ENCODE data around the gene SDC4. TPM values are rescaled to one million over a fixed set of nuclear protein-coding genes. Genes with fewer than 3 reads are reported as not detected.

The SDC4 gene
- total and polyA plus RNA-seq, 2 experiments from 2014 or later, result 28.5 to 39.9 TPM

DNA sequence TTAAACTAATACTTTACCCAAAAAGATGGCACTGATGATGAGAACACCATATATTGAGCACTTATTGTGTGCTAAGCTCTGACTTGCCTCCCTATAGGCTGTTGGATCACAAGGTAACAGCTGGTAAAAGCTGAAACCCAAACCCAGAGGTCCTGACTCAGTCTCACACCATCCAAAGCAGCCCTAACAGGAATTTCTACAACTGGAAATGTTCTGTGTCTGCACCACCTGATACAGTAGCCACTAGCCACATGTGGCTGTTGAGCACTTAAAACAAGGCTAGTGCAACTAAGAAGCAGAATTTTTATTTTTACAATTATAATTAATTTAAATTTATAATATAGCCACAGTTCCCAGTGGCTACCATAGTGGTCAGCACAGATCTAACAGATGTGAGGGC, 24.5 kb downstream of the SDC4 start (continued):
- no peak for TF ChIP-seq EZH2 (IDR thresholded peaks at IDR 0.05; ENCODE audit: low read depth, unreplicated experiment)
- TF ChIP-seq ZNF114 (CRISPR knock-in tag; IDR thresholded peaks at IDR 0.05), result no peak
- no peak for TF ChIP-seq POLR2AphosphoS5 (IDR thresholded peaks at IDR 0.05; ENCODE audit: low read depth)
- TF ChIP-seq, protein P1, sequence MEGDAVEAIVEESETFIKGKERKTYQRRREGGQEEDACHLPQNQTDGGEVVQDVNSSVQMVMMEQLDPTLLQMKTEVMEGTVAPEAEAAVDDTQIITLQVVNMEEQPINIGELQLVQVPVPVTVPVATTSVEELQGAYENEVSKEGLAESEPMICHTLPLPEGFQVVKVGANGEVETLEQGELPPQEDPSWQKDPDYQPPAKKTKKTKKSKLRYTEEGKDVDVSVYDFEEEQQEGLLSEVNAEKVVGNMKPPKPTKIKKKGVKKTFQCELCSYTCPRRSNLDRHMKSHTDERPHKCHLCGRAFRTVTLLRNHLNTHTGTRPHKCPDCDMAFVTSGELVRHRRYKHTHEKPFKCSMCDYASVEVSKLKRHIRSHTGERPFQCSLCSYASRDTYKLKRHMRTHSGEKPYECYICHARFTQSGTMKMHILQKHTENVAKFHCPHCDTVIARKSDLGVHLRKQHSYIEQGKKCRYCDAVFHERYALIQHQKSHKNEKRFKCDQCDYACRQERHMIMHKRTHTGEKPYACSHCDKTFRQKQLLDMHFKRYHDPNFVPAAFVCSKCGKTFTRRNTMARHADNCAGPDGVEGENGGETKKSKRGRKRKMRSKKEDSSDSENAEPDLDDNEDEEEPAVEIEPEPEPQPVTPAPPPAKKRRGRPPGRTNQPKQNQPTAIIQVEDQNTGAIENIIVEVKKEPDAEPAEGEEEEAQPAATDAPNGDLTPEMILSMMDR (conservative IDR thresholded peaks at IDR 0.05; ENCODE audit: low read depth in 2 of 2), result no peak
- no peak for TF ChIP-seq EZH2phosphoT487 (IDR thresholded peaks at IDR 0.05; ENCODE audit: unreplicated experiment)

DNA sequence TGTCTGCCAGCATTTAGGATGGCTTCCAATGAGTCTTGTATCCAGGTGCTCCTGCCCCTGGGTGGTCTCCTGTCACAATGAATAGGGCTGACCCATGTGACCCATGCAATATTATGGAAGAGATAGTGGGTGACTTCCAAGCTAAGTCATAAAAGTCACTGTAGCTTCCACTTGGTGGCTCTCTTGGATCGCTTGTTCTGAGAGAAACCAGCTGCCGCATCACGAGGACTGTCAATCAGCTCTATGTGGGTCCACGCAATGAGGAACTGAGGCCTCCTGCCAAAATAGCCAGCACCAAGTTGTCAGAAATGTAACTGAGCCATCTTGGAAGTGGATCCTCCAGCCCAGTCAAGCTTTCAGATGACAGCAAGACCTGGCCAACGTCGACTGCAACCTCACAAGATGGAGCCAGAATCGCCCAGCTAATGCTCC, 25.3 kb downstream of the SDC4 start:
- no peak overlapping the region for H3K4me3 Mint-ChIP-seq
- no peak for DNase-seq (ENCODE audit: low spot score)
- TF ChIP-seq, protein P2, sequence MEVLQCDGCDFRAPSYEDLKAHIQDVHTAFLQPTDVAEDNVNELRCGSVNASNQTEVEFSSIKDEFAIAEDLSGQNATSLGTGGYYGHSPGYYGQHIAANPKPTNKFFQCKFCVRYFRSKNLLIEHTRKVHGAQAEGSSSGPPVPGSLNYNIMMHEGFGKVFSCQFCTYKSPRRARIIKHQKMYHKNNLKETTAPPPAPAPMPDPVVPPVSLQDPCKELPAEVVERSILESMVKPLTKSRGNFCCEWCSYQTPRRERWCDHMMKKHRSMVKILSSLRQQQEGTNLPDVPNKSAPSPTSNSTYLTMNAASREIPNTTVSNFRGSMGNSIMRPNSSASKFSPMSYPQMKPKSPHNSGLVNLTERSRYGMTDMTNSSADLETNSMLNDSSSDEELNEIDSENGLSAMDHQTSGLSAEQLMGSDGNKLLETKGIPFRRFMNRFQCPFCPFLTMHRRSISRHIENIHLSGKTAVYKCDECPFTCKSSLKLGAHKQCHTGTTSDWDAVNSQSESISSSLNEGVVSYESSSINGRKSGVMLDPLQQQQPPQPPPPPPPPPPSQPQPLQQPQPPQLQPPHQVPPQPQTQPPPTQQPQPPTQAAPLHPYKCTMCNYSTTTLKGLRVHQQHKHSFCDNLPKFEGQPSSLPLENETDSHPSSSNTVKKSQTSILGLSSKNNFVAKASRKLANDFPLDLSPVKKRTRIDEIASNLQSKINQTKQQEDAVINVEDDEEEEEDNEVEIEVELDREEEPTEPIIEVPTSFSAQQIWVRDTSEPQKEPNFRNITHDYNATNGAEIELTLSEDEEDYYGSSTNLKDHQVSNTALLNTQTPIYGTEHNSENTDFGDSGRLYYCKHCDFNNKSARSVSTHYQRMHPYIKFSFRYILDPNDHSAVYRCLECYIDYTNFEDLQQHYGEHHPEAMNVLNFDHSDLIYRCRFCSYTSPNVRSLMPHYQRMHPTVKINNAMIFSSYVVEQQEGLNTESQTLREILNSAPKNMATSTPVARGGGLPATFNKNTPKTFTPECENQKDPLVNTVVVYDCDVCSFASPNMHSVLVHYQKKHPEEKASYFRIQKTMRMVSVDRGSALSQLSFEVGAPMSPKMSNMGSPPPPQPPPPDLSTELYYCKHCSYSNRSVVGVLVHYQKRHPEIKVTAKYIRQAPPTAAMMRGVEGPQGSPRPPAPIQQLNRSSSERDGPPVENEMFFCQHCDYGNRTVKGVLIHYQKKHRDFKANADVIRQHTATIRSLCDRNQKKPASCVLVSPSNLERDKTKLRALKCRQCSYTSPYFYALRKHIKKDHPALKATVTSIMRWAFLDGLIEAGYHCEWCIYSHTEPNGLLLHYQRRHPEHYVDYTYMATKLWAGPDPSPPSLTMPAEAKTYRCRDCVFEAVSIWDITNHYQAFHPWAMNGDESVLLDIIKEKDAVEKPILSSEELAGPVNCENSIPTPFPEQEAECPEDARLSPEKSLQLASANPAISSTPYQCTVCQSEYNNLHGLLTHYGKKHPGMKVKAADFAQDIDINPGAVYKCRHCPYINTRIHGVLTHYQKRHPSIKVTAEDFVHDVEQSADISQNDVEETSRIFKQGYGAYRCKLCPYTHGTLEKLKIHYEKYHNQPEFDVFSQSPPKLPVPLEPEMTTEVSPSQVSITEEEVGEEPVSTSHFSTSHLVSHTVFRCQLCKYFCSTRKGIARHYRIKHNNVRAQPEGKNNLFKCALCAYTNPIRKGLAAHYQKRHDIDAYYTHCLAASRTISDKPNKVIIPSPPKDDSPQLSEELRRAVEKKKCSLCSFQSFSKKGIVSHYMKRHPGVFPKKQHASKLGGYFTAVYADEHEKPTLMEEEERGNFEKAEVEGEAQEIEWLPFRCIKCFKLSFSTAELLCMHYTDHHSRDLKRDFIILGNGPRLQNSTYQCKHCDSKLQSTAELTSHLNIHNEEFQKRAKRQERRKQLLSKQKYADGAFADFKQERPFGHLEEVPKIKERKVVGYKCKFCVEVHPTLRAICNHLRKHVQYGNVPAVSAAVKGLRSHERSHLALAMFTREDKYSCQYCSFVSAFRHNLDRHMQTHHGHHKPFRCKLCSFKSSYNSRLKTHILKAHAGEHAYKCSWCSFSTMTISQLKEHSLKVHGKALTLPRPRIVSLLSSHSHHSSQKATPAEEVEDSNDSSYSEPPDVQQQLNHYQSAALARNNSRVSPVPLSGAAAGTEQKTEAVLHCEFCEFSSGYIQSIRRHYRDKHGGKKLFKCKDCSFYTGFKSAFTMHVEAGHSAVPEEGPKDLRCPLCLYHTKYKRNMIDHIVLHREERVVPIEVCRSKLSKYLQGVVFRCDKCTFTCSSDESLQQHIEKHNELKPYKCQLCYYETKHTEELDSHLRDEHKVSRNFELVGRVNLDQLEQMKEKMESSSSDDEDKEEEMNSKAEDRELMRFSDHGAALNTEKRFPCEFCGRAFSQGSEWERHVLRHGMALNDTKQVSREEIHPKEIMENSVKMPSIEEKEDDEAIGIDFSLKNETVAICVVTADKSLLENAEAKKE (CRISPR knock-in tag; IDR thresholded peaks at IDR 0.05), result no peak
- TF ChIP-seq, protein P3, sequence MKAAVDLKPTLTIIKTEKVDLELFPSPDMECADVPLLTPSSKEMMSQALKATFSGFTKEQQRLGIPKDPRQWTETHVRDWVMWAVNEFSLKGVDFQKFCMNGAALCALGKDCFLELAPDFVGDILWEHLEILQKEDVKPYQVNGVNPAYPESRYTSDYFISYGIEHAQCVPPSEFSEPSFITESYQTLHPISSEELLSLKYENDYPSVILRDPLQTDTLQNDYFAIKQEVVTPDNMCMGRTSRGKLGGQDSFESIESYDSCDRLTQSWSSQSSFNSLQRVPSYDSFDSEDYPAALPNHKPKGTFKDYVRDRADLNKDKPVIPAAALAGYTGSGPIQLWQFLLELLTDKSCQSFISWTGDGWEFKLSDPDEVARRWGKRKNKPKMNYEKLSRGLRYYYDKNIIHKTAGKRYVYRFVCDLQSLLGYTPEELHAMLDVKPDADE (IDR thresholded peaks at IDR 0.05), result no peak
- TF ChIP-seq, protein P1 (conservative IDR thresholded peaks at IDR 0.05; ENCODE audit: low read depth in 2 of 2), result peak; percentile 29 to 76; a peak in 2 of 4 replicates
- TF ChIP-seq EZH2 (IDR thresholded peaks at IDR 0.05; ENCODE audit: low read depth, unreplicated experiment) (no peak), POLR2AphosphoS5 (IDR thresholded peaks at IDR 0.05; ENCODE audit: low read depth) (no peak)
- Histone ChIP-seq H3K79me2 (replicated peaks; ENCODE audit: insufficient read depth) (no peaks in the 10 kb centered on the region), H3K27me3 (ENCODE audit: insufficient read depth) (no peaks in the 10 kb centered on the region), H3F3A (replicated peaks; ENCODE audit: low read depth) (no peaks in the 10 kb centered on the region), H3K27ac (ENCODE audit: low read depth) (no peak overlapping the region), H3K9me2 (ENCODE audit: insufficient read depth) (no peaks in the 10 kb centered on the region), H3K4me2 (no peak overlapping the region), H2AFZ (no peak overlapping the region), H3K4me3 (no peak overlapping the region), H4K20me1 (replicated peaks; ENCODE audit: insufficient read depth) (no peaks in the 10 kb centered on the region), H3K36me3 (ENCODE audit: insufficient read depth) (no peaks in the 10 kb centered on the region), H3K4me1 (ENCODE audit: insufficient read depth) (no peaks in the 10 kb centered on the region)
- H3K4me1 Mint-ChIP-seq, result peaks cover 12% of the 10 kb centered on the region
- peak; percentile 49 for ATAC-seq
- H3K27ac Mint-ChIP-seq, result no peak overlapping the region
- no peaks in the 10 kb centered on the region for H3K9me3 Mint-ChIP-seq
- peaks cover 18% of the 10 kb centered on the region for H3K36me3 Mint-ChIP-seq (ENCODE audit: low read depth)
- H3K27me3 Mint-ChIP-seq (ENCODE audit: insufficient read depth, low read depth, poor library complexity), result no peaks in the 10 kb centered on the region
